Tibial nerve (tissue), 4 donors: ENCODE measurements around the gene FTH1.

ENCODE experiments used
- CTCF ChIP-seq, 5 experiments: fragments of 200-600 bp in 3 of 5; fragments of 450-650 bp in 2 of 5; sonication (generic) in 3 of 5; IDR thresholded peaks; one replicate each; pipeline ENCODE4 v1.5.1; 2016 to 2019; ENCODE audit warnings: antibody characterized with exemption in 5 of 5, mild to moderate bottlenecking in 3 of 5, moderate library complexity in 2 of 5
- EP300 ChIP-seq, 2 donors: sonication (generic); formaldehyde crosslinking; IDR thresholded peaks; one replicate each; pipeline ENCODE4 v1.6.1; 2017; ENCODE audit warnings: antibody characterized with exemption in 2 of 2, mild to moderate bottlenecking in 1 of 2

GRCh38 chr11:62015615-62016014, 48.2 kb upstream of the FTH1 start:
- no peak for TF ChIP-seq CTCF (IDR thresholded peaks at IDR 0.05)
- no peak for TF ChIP-seq EP300 (IDR thresholded peaks at IDR 0.05)
